Measurements from ENCODE around the gene RPL18. TPM values are rescaled to one million over a fixed set of nuclear protein-coding genes. Genes with fewer than 3 reads are reported as not detected.

Gene RPL18
- total and polyA plus RNA-seq, 9 of the 15 experiments (the other 6 are each of a cell fraction or from before 2014, with no cell fraction given), result 312 to 2,635 (median 1,653) TPM

- TF ChIP-seq HES1 (IDR thresholded peaks at IDR 0.05; ENCODE audit: low read depth) (no peak), VEZF1 (CRISPR knock-in tag; IDR thresholded peaks at IDR 0.05) (peak; percentile 61), EP400 (IDR thresholded peaks at IDR 0.05) (peak; percentile 61; the same call in 1 of the 2 replicates), PBX2 (CRISPR knock-in tag; IDR thresholded peaks at IDR 0.05; ENCODE audit: low read depth) (no peak), PBX2 (tag; conservative IDR thresholded peaks at IDR 0.05; ENCODE audit: low read depth) (no peak), GTF2E2 (tag; IDR thresholded peaks at IDR 0.05) (peak; percentile 67; the same call in 1 of the 2 replicates), POLR2AphosphoS5 (IDR thresholded peaks at IDR 0.05; ENCODE audit: control insufficient read depth, insufficient read depth, low read depth, low read length) (0 out of 2 replicates have a peak, but pooled peaks have one; percentile 25), ZBTB8A (IDR thresholded peaks at IDR 0.05; ENCODE audit: partially characterized antibody) (no peak), UBTF (IDR thresholded peaks at IDR 0.05; ENCODE audit: borderline replicate concordance in 1 of 2, low read depth in 2 of 2, low read length in 2 of 2) (peak; percentile 9 to 36; a peak in 1 of 4 replicates), ZBTB26 (CRISPR knock-in tag; IDR thresholded peaks at IDR 0.05) (no peak), ZNF740 (CRISPR knock-in tag; IDR thresholded peaks at IDR 0.05) (peak; percentile 17; the same call in 1 of the 2 replicates), ZNF740 (tag; IDR thresholded peaks at IDR 0.05) (no peak), PURB (CRISPR knock-in tag; IDR thresholded peaks at IDR 0.05; ENCODE audit: low read depth) (no peak), FOXM1 (IDR thresholded peaks at IDR 0.05; ENCODE audit: low read depth) (no peak), FOXM1 (CRISPR knock-in tag; IDR thresholded peaks at IDR 0.05; ENCODE audit: low read depth) (no peak), ZNF551 (CRISPR knock-in tag; IDR thresholded peaks at IDR 0.05) (no peak)
Measured at GRCh38 chr19:48639483-48640375, 20.8 kb upstream of the RPL18 start (continued).

All from K562 (cell line).